ENCODE results near the gene ZNF575.

The ZNF575 gene, protein sequence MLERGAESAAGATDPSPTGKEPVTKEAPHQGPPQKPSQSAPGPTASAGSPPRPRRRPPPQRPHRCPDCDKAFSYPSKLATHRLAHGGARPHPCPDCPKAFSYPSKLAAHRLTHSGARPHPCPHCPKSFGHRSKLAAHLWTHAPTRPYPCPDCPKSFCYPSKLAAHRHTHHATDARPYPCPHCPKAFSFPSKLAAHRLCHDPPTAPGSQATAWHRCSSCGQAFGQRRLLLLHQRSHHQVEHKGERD

GRCh38 chr19:43532962-43533545, at the start of gene ZNF575:
ZNF575 (plus strand) TSS chr19:43533188; CDS start chr19:43534423, 1,235 bp downstream.
- peak; percentile 93 for DNase-seq

DNA sequence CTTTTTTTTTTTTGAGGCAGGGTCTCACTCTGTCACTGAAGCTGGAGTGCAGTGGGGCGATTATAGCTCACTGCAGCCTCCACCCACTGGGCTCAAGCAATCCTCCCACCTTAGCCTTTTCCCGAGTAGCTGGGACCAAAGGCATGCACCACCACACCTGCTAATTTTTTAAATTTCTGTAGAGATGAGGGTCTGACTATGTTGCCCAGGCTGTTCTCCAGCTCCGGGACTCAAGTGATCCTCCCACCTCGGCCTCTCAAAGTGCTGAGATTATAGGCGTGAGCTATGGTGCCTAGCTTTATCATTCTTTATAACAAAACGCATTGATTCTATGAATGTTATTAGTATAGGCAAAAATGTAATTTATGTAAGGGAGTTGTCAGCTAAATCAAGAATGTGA, 49.7 kb upstream of the ZNF575 start:
- DNase-seq: no peak

- no peak for DNase-seq
These were observed 47.0 kb upstream of the ZNF575 start for GRCh38 chr19:43485951-43486350.

- DNase-seq: no peak
These were observed 46.6 kb upstream of the ZNF575 start for GRCh38 chr19:43486412-43486811.

DNA sequence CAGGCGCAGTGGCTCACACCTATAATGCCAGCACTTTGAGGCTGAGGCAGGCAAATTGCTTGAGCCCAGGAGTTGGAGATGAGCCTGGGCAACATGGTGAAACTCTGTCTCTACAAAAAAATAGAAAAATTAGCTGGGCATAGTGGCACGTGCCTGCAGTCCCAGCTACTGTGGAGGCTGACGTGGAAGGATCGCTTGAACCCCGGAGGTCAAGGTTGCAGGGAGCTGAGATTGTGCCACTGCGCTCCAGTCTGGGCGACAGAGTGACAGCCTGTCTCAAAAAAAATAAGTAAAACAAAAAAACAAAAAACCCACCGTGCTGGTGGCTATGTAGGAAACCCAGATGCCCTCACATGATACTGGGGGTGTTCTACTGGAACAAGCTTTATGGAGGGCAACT, 44.8 kb upstream of the ZNF575 start:
- no peak for DNase-seq

DNA sequence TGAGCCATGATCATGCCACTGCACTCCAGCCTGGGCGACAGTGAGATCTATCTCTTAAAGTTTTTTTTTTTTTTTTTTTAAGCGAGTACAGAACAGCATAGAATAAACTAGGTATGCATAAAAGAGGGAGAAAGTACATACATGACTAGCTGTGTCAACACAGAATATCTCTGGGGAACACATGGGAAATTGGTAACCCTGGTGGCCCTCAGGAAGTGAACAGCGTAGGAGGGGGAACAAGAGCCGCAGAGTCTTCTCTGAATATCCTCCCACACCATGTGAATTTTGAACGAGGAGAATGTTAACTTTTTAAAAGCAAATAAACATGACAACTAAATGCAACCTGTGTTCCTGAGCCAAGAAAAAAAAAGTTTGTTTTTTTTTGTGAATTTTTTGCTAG, 43.7 kb upstream of the ZNF575 start:
- DNase-seq: no peak

- no peak for DNase-seq
These were observed 42.9 kb upstream of the ZNF575 start for GRCh38 chr19:43489979-43490599.

GRCh38 chr19:43490759-43491158, 42.2 kb upstream of the ZNF575 start:
- DNase-seq: no peak

GRCh38 chr19:43495082-43495481, 37.9 kb upstream of the ZNF575 start:
- no peak for DNase-seq

DNA sequence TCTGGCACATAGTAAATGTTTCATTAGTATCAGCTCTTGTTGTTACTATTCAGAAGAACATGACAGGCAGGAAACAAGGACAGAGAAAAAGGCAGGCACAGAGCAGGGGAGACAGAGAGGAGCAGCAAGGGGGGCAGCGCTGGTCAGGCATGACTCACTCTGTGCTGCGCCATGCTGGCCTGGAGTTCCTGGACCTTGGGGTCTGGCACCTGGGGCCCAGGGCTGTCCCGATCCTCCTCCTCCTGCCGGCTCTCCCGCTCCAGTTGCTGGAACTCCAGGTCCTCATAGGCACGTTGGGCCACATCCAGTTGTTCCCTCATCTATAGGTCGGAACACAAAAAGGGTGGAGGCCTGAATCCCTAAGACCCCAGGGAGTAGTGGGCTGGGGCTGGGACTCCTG, 36.0 kb upstream of the ZNF575 start:
- no peak for DNase-seq

- no peak for DNase-seq
These were observed 34.6 kb upstream of the ZNF575 start for GRCh38 chr19:43498233-43498842.

DNA sequence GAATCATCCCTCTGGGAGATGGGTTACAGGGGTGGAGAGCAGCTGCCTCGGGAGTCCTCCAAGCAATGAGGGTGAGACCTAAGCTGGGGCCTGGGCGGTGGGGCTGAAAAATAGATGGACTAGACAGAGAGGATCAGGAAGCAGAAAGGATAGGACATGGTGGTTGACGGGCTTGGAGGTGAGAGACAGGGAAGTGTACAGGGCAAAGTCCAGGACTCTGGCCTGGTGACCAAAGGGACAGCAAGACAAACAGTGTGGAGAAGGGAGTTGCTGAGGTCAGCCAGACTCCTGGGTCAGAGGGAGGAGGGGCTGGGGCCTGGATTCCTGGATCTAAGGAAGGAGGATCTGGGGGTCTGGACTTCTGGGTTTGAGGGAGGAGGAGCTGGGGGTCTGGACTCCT, 33.9 kb upstream of the ZNF575 start:
- no peak for DNase-seq

DNA sequence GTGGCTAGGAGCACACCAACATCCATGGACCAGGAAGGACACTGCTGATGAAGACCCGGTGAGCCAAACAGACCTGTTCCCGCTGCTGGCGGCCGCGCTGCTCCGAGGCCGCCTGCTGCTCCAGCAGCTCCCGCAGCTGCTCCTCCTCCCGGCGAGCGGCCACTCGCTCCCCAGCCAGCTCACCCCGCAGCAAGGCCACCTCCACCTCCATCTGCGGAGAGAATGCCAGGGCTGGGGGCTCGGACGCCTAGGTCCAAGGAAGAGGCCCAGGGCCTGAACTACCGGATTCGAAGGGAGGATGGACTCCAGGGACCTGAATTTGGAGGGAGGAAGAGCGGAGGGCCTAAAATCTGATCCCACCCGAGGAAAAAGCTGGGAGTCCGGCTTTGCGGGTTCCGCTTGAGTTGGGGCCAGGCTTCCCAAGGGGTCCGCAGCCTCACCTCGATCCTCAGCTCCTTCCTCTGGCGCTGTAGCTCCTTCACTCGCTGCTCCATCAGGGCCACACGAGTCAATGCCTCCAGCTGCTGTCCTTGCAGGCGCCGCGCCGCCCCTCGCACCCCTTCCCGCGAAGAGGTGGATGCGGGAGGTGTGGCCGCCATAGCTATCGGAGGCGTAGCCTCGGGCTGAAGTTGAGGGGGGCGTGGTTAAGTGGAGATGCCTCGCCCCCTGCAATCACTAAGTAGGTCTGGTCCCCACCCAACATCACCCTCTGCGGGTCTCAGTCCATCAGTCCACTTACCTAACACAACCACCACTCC, 31.1 kb upstream of the ZNF575 start:
- no peak for DNase-seq

DNA sequence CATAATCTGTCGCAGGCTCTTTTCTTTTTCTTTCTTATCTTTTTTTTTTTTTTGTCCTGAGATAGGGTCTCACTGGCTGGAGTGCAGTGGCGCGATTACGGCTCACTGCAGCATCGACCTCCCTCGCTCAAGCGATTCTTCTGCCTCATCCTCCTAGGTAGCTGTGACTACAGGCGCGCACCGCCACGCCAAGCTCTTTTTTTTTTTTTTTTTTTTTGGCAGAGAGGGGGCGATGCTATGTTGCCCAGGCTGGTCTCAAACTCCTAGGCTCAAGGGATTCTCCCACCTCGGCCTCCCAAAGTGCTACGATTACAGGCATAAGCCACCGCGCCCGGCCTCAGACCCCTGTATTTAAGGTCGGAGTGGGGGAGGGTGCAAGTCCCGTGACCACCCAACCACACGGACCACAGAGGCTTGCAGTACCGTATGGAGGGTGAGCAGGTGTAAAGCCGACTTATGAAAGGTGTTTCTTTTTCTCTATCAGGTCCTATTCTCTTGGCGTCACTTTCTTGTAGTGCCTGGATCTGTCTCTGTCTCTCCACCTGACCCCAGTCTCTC, 30.5 kb upstream of the ZNF575 start:
- DNase-seq: no peak

DNA sequence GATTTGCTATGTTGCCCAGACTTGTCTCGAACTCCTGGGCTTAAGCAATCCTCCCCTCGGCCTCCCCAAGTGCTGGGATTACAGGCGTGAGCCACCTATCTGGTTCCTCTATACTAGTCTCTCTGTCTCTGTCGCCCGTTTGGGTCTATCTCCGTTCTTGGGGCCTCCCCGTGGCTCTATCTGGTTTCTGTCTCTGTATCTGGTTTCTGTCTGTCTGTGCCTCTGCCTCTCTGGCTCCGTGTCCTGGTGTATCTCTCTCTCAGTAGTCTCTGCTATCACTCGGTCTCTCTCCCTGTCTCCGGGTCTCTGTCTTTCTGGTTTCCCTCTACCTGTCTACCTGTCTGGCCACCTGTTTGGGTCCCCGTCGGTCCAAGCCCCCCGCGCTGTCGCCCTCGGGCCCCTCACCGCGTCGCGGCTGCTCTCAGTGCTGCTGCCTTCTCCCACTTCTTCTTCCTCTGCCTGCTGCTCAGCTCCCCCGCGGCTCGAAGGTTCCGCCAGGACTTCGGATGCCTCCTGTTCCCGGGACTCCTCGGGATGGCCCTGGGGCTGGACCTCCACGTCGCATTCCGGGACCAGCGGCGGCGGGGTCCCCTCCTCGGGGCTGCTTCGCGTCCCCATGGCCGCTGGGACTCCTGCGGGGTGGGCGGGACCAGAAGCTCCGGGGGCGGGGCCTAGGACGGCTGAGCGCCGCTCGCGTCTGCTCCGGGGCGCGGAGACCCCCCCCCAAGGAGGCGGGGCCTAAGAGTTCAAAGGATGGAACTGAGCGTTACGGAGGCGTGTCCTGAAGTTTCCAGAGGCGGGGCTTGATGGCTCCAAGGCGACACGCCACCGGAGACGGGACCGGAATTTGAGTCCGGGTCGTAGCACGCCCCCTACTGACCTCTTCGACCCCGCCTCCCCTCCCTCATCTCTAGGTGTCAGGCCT, 29.2 kb upstream of the ZNF575 start:
- DNase-seq: peak; percentile 99

GRCh38 chr19:43504426-43505185, 28.4 kb upstream of the ZNF575 start, which contains the start of gene PHLDB3:
PHLDB3 (minus strand) TSS chr19:43504746; CDS start chr19:43504118, 628 bp downstream.
- DNase-seq: peak; percentile 68

DNA sequence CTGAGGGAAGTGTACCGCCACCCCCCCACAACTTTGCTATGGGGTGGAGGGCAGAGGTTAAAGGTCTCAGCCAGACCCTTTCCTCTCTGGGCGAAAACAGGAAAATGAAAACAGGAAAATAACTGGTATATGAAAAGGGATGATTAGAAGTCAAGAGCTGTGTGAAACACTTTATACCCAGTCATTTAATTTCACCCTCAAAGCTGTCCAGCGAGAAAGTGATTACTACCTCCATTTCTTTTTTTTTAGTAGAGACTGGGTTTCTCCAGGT, 27.9 kb upstream of the ZNF575 start:
- no peak for DNase-seq

- DNase-seq: no peak
These were observed 27.0 kb upstream of the ZNF575 start for GRCh38 chr19:43505941-43506340.

DNA sequence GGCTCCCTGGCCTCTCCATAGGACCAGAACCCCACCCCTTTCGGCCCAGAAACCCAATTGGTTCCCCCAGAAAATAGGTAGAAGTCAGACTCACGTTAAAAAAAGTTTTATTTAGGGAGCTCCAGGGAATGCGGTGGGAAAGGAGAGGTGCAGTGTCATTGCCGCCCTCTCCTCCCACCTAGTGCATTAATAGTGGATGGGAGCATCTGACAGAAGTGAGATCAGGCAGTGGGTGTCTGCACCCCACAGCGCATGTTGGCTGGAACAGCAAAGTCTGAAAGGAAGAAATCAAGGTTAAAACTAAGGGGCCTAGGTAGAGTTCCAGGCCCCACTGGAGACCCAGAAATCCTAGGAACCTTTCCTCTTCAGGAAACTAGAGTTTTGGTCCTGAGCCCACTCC, 26.4 kb upstream of the ZNF575 start:
- no peak for DNase-seq

DNA sequence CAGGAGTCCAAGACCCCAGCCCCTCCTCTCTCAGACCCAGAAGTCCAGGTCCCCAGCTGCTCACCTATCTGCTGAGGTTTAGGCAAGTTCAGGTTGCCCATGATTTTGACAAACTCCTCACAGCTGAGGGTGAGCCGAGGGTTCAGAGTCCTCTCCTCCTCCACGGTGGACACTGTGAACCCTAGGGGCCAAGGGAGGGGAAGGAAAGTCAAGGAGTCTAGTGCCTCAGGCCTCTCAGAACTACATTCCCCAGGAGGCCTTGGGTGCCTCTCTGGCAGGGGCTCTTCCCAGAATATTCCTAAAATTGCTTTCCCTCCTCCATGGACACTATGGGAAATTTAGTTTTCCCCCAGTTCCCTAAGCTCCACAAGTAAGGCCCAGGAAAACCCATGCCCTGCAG, 25.1 kb upstream of the ZNF575 start:
- no peak for DNase-seq

GRCh38 chr19:43510713-43511112, 22.3 kb upstream of the ZNF575 start:
- no peak for DNase-seq

Measured in stimulated activated CD8-positive, alpha-beta memory T cell treated with anti-CD3 and anti-CD28 coated beads, Interleukin-4, amount 100 ng/mL, for 48 hours (primary cell).